ENCODE data around the gene NYNRIN.

The NYNRIN gene

GRCh38 chr14:24372701-24373416 lies 25.9 kb upstream of the NYNRIN start:
- Histone ChIP-seq H3K4me3 (ENCODE audit: low read depth, low read length) (no peak overlapping the region), H3K36me3 (ENCODE audit: control insufficient read depth, insufficient read depth, low read length) (no peaks in the 10 kb centered on the region), H3K9ac (no peak overlapping the region), H3K4me1 (peaks cover 11% of the 10 kb centered on the region), H3K27me3 (ENCODE audit: control insufficient read depth, insufficient read depth, low read length) (no peaks in the 10 kb centered on the region), H3K9me3 (ENCODE audit: control insufficient read depth, low read length) (no peaks in the 10 kb centered on the region), H2AFZ (no peak overlapping the region), H3K79me2 (no peaks in the 10 kb centered on the region), H3K4me2 (ENCODE audit: low read length) (no peak overlapping the region), H3K27ac (no peak overlapping the region)
- TF ChIP-seq CTCF (IDR thresholded peaks at IDR 0.05) = no peak

GRCh38 chr14:24376448-24377070 lies 22.2 kb upstream of the NYNRIN start:
- H3K27me3 ChIP-seq (ENCODE audit: control insufficient read depth, insufficient read depth, low read length) = no peaks in the 10 kb centered on the region
- no peaks in the 10 kb centered on the region for H3K9me3 ChIP-seq (ENCODE audit: control insufficient read depth, low read length)
- H2AFZ ChIP-seq = no peak overlapping the region
- H3K4me2 ChIP-seq (ENCODE audit: low read length) = no peak overlapping the region
- no peak for TF ChIP-seq CTCF (IDR thresholded peaks at IDR 0.05)
- H3K79me2 ChIP-seq = no peaks in the 10 kb centered on the region
- H3K4me3 ChIP-seq (ENCODE audit: low read depth, low read length) = no peak overlapping the region
- no peak overlapping the region for H3K9ac ChIP-seq
- peaks cover 14% of the 10 kb centered on the region for H3K4me1 ChIP-seq
- no peak overlapping the region for H3K27ac ChIP-seq
- H3K36me3 ChIP-seq (ENCODE audit: control insufficient read depth, insufficient read depth, low read length) = no peaks in the 10 kb centered on the region

GRCh38 chr14:24377126-24377525 lies 21.7 kb upstream of the NYNRIN start:
- no peaks in the 10 kb centered on the region for H3K9me3 ChIP-seq (ENCODE audit: control insufficient read depth, low read length)
- TF ChIP-seq CTCF (IDR thresholded peaks at IDR 0.05) = no peak
- peak overlapping the region; percentile 47 for H2AFZ ChIP-seq
- no peaks in the 10 kb centered on the region for H3K79me2 ChIP-seq
- H3K4me1 ChIP-seq = peaks cover 14% of the 10 kb centered on the region
- no peaks in the 10 kb centered on the region for H3K36me3 ChIP-seq (ENCODE audit: control insufficient read depth, insufficient read depth, low read length)
- H3K27ac ChIP-seq = no peak overlapping the region
- no peaks in the 10 kb centered on the region for H3K27me3 ChIP-seq (ENCODE audit: control insufficient read depth, insufficient read depth, low read length)
- no peak overlapping the region for H3K9ac ChIP-seq
- no peak overlapping the region for H3K4me2 ChIP-seq (ENCODE audit: low read length)
- no peak overlapping the region for H3K4me3 ChIP-seq (ENCODE audit: low read depth, low read length)

- Histone ChIP-seq H3K36me3 (ENCODE audit: control insufficient read depth, insufficient read depth, low read length) (no peaks in the 10 kb centered on the region), H2AFZ (peak overlapping the region; percentile 77), H3K4me3 (ENCODE audit: low read depth, low read length) (no peak overlapping the region), H3K79me2 (no peaks in the 10 kb centered on the region), H3K4me2 (ENCODE audit: low read length) (no peak overlapping the region), H3K27me3 (ENCODE audit: control insufficient read depth, insufficient read depth, low read length) (no peaks in the 10 kb centered on the region), H3K9me3 (ENCODE audit: control insufficient read depth, low read length) (no peaks in the 10 kb centered on the region), H3K9ac (no peak overlapping the region), H3K4me1 (peaks cover 14% of the 10 kb centered on the region), H3K27ac (no peak overlapping the region)
- TF ChIP-seq CTCF (IDR thresholded peaks at IDR 0.05) = no peak
Observed at GRCh38 chr14:24377657-24378056, 21.1 kb upstream of the NYNRIN start.

GRCh38 chr14:24378327-24378726 lies 20.5 kb upstream of the NYNRIN start:
- Histone ChIP-seq H3K9me3 (ENCODE audit: control insufficient read depth, low read length) (no peaks in the 10 kb centered on the region), H3K27ac (peak overlapping the region; percentile 11)
- TF ChIP-seq CTCF (IDR thresholded peaks at IDR 0.05) = no peak

More at GRCh38 chr14:24378327-24378726, 20.5 kb upstream of the NYNRIN start:
- Histone ChIP-seq H3K27me3 (ENCODE audit: control insufficient read depth, insufficient read depth, low read length) (no peaks in the 10 kb centered on the region), H2AFZ (peak overlapping the region; percentile 66), H3K4me3 (ENCODE audit: low read depth, low read length) (no peak overlapping the region), H3K4me2 (ENCODE audit: low read length) (no peak overlapping the region), H3K79me2 (no peaks in the 10 kb centered on the region), H3K36me3 (ENCODE audit: control insufficient read depth, insufficient read depth, low read length) (no peaks in the 10 kb centered on the region), H3K4me1 (peaks cover 14% of the 10 kb centered on the region), H3K9ac (no peak overlapping the region)

All from parathyroid adenoma (tissue), 2 donors.